Heart left ventricle (tissue), 13 donors: ENCODE results near the gene NOS1AP.

Experiments used
- CTCF ChIP-seq, 12 donors: fragments of 200-600 bp; sonication (generic) in 4 of 12; IDR thresholded peaks; one replicate each; pipeline versions ENCODE4 v1.5.0 to v1.8.0; 2018 to 2022; ENCODE audit warnings: antibody characterized with exemption in 12 of 12, mild to moderate bottlenecking in 5 of 12
- POLR2A ChIP-seq, 2 donors: fragments of 450-650 bp; IDR thresholded peaks; one replicate each; pipeline ENCODE4 v1.6.1; 2017; ENCODE audit warnings: antibody characterized with exemption in 2 of 2, mild to moderate bottlenecking in 2 of 2, moderate library complexity in 2 of 2
- donor health status: ischemic (EF 13 %, LVEDD 7.1; RV severe dilation, severe dysfunction).
- donor health status: DM: no; HTN: yes; CAD: no.
- donor health status: DM: no; HTN: no; CAD: no.
- donor health status: ischemic (EF 25% LVEDD 6.9; RV normal size, moderate dysfunction).
- donor health status: ischemic (EF 25% LVEDD 5.7; RV mildly dilated, moderate dysfunction).
- donor health status: ischemic (EF 35%, LVEDD 5.7; RV mildly dilated, moderate dysfunction).
- donor health status: nonischemic (EF 11% LVEDD 7.7; RV severe dilation, severe dysfunction).
- donor health status: DM: yes; HTN: yes; CAD: no.
- donor health status: PGD.
- donor health status: ischemic (EF 29% LVEDD 5.4; RV normal size, mild dysfunction).
- donor health status: nonischemic (EF 23%, LVEDD 6.1; RV moderate dilation, normal function).

- TF ChIP-seq CTCF (IDR thresholded peaks at IDR 0.05) (no peak), POLR2A (IDR thresholded peaks at IDR 0.05) (no peak)
These were observed 296.0 kb downstream of the NOS1AP start for GRCh38 chr1:162365284-162366020.
